Fibroblast of lung (primary cell): ENCODE data around the gene PAFAH1B1. TPM values are rescaled to one million over a fixed set of nuclear protein-coding genes. Genes with fewer than 3 reads are reported as not detected.

Experiments used
- DNase-seq, 2 donors: peaks; one replicate each; pipeline versions ENCODE4 v3.0.0 to v3.0.0-alpha.2; 2010; ENCODE audit warnings: low read depth in 2 of 2
- H2AFZ ChIP-seq: 2 replicates; pipeline ENCODE4 v1.5.1; 2012; ENCODE audit warnings: low read length, control low read depth, inconsistent platforms
- H3K27ac ChIP-seq: 2 replicates; pipeline ENCODE4 v1.5.1; 2011; ENCODE audit warnings: low read length, control low read depth; ENCODE audit not compliant: insufficient read depth
- H3K27me3 ChIP-seq: 2 replicates; pipeline ENCODE4 v1.5.1; 2011; ENCODE audit warnings: mild to moderate bottlenecking, low read length; ENCODE audit not compliant: control insufficient read depth, insufficient read depth
- H3K36me3 ChIP-seq: 2 replicates; pipeline ENCODE4 v1.5.1; 2011; ENCODE audit warnings: low read length; ENCODE audit not compliant: control insufficient read depth, insufficient read depth
- H3K4me1 ChIP-seq: 2 replicates; pipeline ENCODE4 v1.5.1; 2011; ENCODE audit warnings: low read length; ENCODE audit not compliant: control insufficient read depth, insufficient read depth; ENCODE audit errors: extremely low read depth
- H3K4me2 ChIP-seq: 2 replicates; pipeline ENCODE4 v1.5.1; 2011; ENCODE audit warnings: low read length, control low read depth; ENCODE audit not compliant: insufficient read depth; ENCODE audit errors: extremely low read depth
- H3K4me3 ChIP-seq, 4 experiments: fragments of 200-600 bp in 1 of 4; sonication (generic) in 1 of 4; replicated peaks in 1 of 4; 2 replicates each; pipeline ENCODE4 v1.5.1; 2011 to 2016; ENCODE audit warnings: low read length in 4 of 4, low read depth in 3 of 4, mild to moderate bottlenecking in 3 of 4, control low read depth in 2 of 4, inconsistent platforms in 1 of 4, mixed read lengths in 1 of 4; ENCODE audit not compliant: insufficient read depth in 1 of 4; ENCODE audit errors: control extremely low read depth in 1 of 4
- H3K79me2 ChIP-seq: 2 replicates; pipeline ENCODE4 v1.5.1; 2012; ENCODE audit warnings: mild to moderate bottlenecking, low read length, inconsistent platforms; ENCODE audit not compliant: control insufficient read depth, insufficient read depth
- H3K9ac ChIP-seq: 2 replicates; pipeline ENCODE4 v1.5.1; 2011; ENCODE audit warnings: mild to moderate bottlenecking, low read length, control low read depth; ENCODE audit not compliant: insufficient read depth
- H3K9me3 ChIP-seq: 2 replicates; pipeline ENCODE4 v1.5.1; 2012; ENCODE audit warnings: low read depth, low read length; ENCODE audit not compliant: control insufficient read depth, insufficient read depth
- H4K20me1 ChIP-seq: 2 replicates; pipeline ENCODE4 v1.5.1; 2011; ENCODE audit warnings: low read length; ENCODE audit not compliant: control insufficient read depth, insufficient read depth; ENCODE audit errors: extremely low read depth
- EZH2 ChIP-seq: IDR thresholded peaks from 2 replicates; pipeline ENCODE4 v1.5.1; 2012; ENCODE audit warnings: low read length, control low read depth, mild to moderate bottlenecking; ENCODE audit errors: missing control alignments
- polyA plus RNA-seq, 2 donors: library from polyadenylated mRNA; depleted of rRNA in 1 of 2; stranded (reverse) in 1 of 2; unstranded in 1 of 2; fragments of >200 nt; gene quantifications; 2 replicates each; pipeline ENCODE4 v1.2.1, GENCODE V29; 2011 to 2012; ENCODE audit warnings: missing spikeins in 1 of 2
- total RNA-seq: library from RNA; depleted of rRNA; stranded (reverse); fragments of >200 nt; gene quantifications from 2 replicates; pipeline ENCODE4 v1.2.1, GENCODE V29; 2014
- TF ChIP-seq, protein P1 (sequence below), 2 donors: IDR thresholded peaks in 1 of 2; conservative IDR thresholded peaks in 1 of 2; 1 replicate in 1 of 2; 2 replicates in 1 of 2; pipeline ENCODE4 v1.5.1; 2011 to 2012; ENCODE audit warnings: low read length in 2 of 2, control low read depth in 1 of 2, inconsistent platforms in 1 of 2, low read depth in 1 of 2, mild to moderate bottlenecking in 1 of 2

PAFAH1B1 gene
- total and polyA plus RNA-seq, 2 donors (not counting 1 experiment from before 2014, with no cell fraction given), result 107 to 108 TPM

DNA sequence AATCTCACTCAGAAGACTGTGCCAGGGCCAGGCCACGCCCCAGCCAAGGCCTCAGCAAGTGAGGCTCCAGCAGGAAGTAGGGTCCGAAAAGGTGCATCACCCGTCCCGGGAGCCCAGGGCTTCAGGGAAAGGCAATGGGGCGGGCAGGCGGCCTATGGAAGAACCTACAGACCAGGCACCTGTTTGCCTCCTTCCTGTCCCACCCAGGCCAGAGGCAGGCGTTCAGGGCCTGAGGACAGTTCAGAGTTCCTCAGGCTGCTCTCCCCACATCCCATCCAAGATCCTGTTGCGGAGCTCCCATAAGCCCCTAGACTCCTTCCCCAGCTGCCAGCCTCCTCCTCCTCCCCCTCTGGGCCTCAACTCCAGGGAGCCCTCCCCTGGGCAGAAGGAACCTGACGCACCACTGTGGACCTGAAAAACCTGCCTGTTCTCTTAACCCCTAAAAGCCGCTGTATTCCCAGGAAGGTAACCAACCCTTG is 115.8 kb downstream of the PAFAH1B1 start:
- H3K9ac ChIP-seq, result no peak overlapping the region
- no peak overlapping the region for H3K4me2 ChIP-seq
- H3K79me2 ChIP-seq, result peaks cover 70% of the 10 kb centered on the region
- no peaks in the 10 kb centered on the region for H3K9me3 ChIP-seq
- DNase-seq, result no peak
- H3K27me3 ChIP-seq, result no peaks in the 10 kb centered on the region
- H2AFZ ChIP-seq, result no peak overlapping the region
- TF ChIP-seq, protein P1, sequence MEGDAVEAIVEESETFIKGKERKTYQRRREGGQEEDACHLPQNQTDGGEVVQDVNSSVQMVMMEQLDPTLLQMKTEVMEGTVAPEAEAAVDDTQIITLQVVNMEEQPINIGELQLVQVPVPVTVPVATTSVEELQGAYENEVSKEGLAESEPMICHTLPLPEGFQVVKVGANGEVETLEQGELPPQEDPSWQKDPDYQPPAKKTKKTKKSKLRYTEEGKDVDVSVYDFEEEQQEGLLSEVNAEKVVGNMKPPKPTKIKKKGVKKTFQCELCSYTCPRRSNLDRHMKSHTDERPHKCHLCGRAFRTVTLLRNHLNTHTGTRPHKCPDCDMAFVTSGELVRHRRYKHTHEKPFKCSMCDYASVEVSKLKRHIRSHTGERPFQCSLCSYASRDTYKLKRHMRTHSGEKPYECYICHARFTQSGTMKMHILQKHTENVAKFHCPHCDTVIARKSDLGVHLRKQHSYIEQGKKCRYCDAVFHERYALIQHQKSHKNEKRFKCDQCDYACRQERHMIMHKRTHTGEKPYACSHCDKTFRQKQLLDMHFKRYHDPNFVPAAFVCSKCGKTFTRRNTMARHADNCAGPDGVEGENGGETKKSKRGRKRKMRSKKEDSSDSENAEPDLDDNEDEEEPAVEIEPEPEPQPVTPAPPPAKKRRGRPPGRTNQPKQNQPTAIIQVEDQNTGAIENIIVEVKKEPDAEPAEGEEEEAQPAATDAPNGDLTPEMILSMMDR (conservative IDR thresholded peaks at IDR 0.05 in 1 of 2, IDR thresholded peaks at IDR 0.05 in 1 of 2; ENCODE audit: low read depth in 1 of 2, low read length in 2 of 2), result no peak
- no peak for TF ChIP-seq EZH2
- H4K20me1 ChIP-seq, result peaks cover 3% of the 10 kb centered on the region
- H3K36me3 ChIP-seq, result peaks cover under 1% of the 10 kb centered on the region
- peak overlapping the region in 1 of 4 experiments; percentile 28 for H3K4me3 ChIP-seq
- no peak overlapping the region for H3K27ac ChIP-seq
- peaks cover 19% of the 10 kb centered on the region for H3K4me1 ChIP-seq

DNA sequence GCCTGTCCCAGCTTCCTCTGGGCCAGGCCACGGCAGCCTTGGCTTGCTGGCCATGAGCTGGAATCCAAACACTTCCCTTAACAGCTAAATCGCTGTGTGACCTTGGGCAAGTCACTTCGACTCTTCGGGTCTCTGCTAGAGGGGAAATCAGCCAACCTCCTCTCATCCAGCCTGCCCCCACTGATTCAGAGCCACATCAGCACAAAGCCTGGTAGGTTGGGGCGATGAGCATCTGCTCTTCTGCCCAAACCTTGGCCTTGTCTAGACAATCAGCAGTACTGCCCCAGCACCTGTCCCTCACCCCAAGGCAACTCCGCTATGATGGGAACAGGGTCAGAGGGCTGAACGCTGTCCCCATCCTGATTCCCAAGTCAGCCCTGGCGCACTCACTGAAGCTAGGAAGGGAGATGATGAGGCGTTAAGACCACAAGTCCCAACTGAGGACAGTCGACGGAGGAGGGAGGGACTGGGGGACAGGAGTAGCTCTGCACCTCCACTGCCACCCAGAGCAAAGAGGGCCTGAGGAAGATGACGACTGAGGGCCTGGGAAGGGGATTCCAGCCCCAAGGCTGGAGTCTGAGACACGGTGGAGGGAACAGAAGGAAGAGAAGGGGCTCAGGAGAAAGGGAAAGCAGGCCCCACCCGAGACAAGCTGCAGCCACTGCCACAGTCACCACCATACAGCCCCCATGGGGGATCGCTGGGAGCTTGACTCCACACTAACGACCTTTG is 116.8 kb downstream of the PAFAH1B1 start:
- H3K9me3 ChIP-seq, result no peaks in the 10 kb centered on the region
- H3K27me3 ChIP-seq, result no peaks in the 10 kb centered on the region
- peaks cover 19% of the 10 kb centered on the region for H3K4me1 ChIP-seq
- no peak overlapping the region for H2AFZ ChIP-seq
- peak overlapping the region; percentile 93 for H3K4me2 ChIP-seq
- H3K79me2 ChIP-seq, result peaks cover 61% of the 10 kb centered on the region
- peak overlapping the region; percentile 61 for H3K9ac ChIP-seq
- TF ChIP-seq EZH2, result no peak
- TF ChIP-seq, protein P1 (conservative IDR thresholded peaks at IDR 0.05 in 1 of 2, IDR thresholded peaks at IDR 0.05 in 1 of 2; ENCODE audit: low read depth in 1 of 2, low read length in 2 of 2), result no peak
- H3K27ac ChIP-seq, result no peak overlapping the region
- no peak for DNase-seq
- no peaks in the 10 kb centered on the region for H4K20me1 ChIP-seq
- peak overlapping the region; percentile 69 to 91 (median 80) for H3K4me3 ChIP-seq
- H3K36me3 ChIP-seq, result no peaks in the 10 kb centered on the region

DNA sequence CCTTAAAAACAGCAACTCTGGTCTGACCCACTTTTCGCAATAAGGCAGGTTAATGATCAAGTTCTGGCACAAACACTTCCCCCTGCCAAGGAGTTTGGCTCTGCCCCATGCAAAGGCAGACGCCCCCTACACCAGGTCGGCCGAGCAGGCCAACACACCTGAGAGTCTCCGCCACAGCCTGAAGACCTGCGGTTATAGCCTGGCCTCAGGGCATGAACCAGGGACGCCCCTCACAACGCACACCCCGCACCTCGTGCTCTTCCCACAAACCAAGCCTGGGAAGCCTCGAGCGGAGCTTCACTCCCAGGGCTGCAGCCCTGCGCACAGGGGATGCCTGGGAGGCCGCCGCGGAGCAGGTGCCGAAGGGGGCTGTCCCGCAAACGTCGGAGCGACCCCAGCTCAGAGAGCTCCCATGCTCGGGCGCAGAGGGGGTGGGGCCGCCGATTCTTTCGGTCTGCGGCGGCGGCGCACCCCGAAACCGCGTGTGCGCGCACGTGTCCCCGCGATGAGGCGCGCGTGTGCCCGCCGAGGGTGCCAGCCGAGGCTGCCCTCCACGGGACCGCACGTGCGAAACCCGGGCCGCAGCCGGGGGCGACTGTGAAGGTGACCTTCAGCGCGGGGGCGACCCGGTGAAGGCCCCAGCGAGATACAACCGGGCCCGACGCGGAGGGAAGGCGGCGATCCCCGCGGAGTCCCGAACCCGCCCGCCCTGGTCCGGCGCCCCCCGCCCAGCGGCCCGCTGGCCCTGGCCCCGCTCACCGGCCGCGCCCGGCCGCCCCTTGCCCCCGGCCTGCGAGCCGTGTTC is 117.6 kb downstream of the PAFAH1B1 start:
- peak overlapping the region; percentile 69 to 91 (median 80) for H3K4me3 ChIP-seq
- H3K27ac ChIP-seq, result peak overlapping the region; percentile 56
- peak overlapping the region; percentile 61 for H3K9ac ChIP-seq
- peaks cover 53% of the 10 kb centered on the region for H3K79me2 ChIP-seq
- no peaks in the 10 kb centered on the region for H3K36me3 ChIP-seq
- H3K27me3 ChIP-seq, result no peaks in the 10 kb centered on the region
- H2AFZ ChIP-seq, result no peak overlapping the region
- peak overlapping the region; percentile 93 for H3K4me2 ChIP-seq
- DNase-seq, result no peak
- no peaks in the 10 kb centered on the region for H3K9me3 ChIP-seq
- H3K4me1 ChIP-seq, result peaks cover 11% of the 10 kb centered on the region
- TF ChIP-seq EZH2, result no peak
- TF ChIP-seq, protein P1 (conservative IDR thresholded peaks at IDR 0.05 in 1 of 2, IDR thresholded peaks at IDR 0.05 in 1 of 2; ENCODE audit: low read depth in 1 of 2, low read length in 2 of 2), result no peak
- H4K20me1 ChIP-seq, result no peaks in the 10 kb centered on the region
